Caco-2 (cell line): ENCODE data around the gene PRPSAP1. TPM values are rescaled to one million over a fixed set of nuclear protein-coding genes. Genes with fewer than 3 reads are reported as not detected.

Experiments used
- BruUV-seq: library from RNA; stranded (reverse); fragments of 400-500 nt; replicated peaks from 2 replicates; lab custom pipeline; 2021; lab: Mats Ljungman, UMichigan
- CTCF ChIA-PET: fragments of 300-600 bp; sonication (Branson Sonifier 250); formaldehyde crosslinking; loops from one replicate; lab custom pipeline; 2022; ENCODE audit warnings: antibody characterized with exemption; lab: Charles Lee
- POLR2A ChIA-PET: fragments of 300-600 bp; sonication (Branson Sonifier 250); formaldehyde crosslinking; loops from one replicate; lab custom pipeline; 2022; ENCODE audit warnings: antibody characterized with exemption; lab: Charles Lee
- DNase-seq, 2 experiments: peaks; one replicate each; pipeline versions ENCODE4 v3.0.0 to v3.0.0-alpha.2; 2020 to 2022
- H3K27me3 ChIP-seq: replicated peaks from 2 replicates; pipeline ENCODE4 v1.6.0; 2011; ENCODE audit warnings: low read length; ENCODE audit not compliant: control insufficient read depth, insufficient read depth
- H3K36me3 ChIP-seq: 2 replicates; pipeline ENCODE4 v1.5.1; 2011; ENCODE audit warnings: low read length; ENCODE audit not compliant: control insufficient read depth, insufficient read depth
- H3K4me1 ChIP-seq: fragments of 250-450 bp; sonication (Bioruptor Pico); 2 replicates; pipeline ENCODE4 v1.5.1; 2020; ENCODE audit warnings: mild to moderate bottlenecking
- H3K4me3 ChIP-seq: 2 replicates; pipeline ENCODE4 v1.5.1; 2011; ENCODE audit warnings: low read depth, mild to moderate bottlenecking, control low read depth, low read length
- H3K9me3 ChIP-seq: fragments of 250-450 bp; sonication (Bioruptor Pico); 2 replicates; pipeline ENCODE4 v1.5.1; 2020; ENCODE audit warnings: mild to moderate bottlenecking, moderate library complexity
- H3K27ac Mint-ChIP-seq: one replicate; pipeline ENCODE4 v1.8.0; 2022; ENCODE audit warnings: mixed read lengths; ENCODE audit not compliant: unreplicated experiment
- H3K27me3 Mint-ChIP-seq: one replicate; pipeline ENCODE4 v1.8.0; 2022; ENCODE audit warnings: mixed read lengths; ENCODE audit not compliant: insufficient read depth, unreplicated experiment
- H3K36me3 Mint-ChIP-seq: one replicate; pipeline ENCODE4 v1.8.0; 2022; ENCODE audit warnings: mild to moderate bottlenecking, mixed read lengths; ENCODE audit not compliant: insufficient read depth, unreplicated experiment
- H3K4me1 Mint-ChIP-seq: one replicate; pipeline ENCODE4 v1.8.0; 2022; ENCODE audit warnings: low read depth, mixed read lengths; ENCODE audit not compliant: unreplicated experiment
- H3K4me3 Mint-ChIP-seq: one replicate; pipeline ENCODE4 v1.8.0; 2022; ENCODE audit warnings: mild to moderate bottlenecking, moderate library complexity, mixed read lengths; ENCODE audit not compliant: unreplicated experiment
- H3K9me3 Mint-ChIP-seq: one replicate; pipeline ENCODE4 v1.8.0; 2022; ENCODE audit warnings: mixed read lengths; ENCODE audit not compliant: unreplicated experiment
- CTCF ChIP-seq, 2 experiments: fragments of 200-600 bp in 1 of 2; IDR thresholded peaks; 1 replicate in 1 of 2; 2 replicates in 1 of 2; pipeline versions ENCODE4 v1.5.1 to v1.8.0; 2011 to 2022; ENCODE audit warnings: antibody characterized with exemption in 1 of 2, control low read depth in 1 of 2, inconsistent platforms in 1 of 2, low read depth in 1 of 2, low read length in 1 of 2, mild to moderate bottlenecking in 1 of 2, moderate library complexity in 1 of 2; ENCODE audit not compliant: insufficient read depth in 1 of 2, severe bottlenecking in 1 of 2, unreplicated experiment in 1 of 2
- intact Hi-C: fragments of 100-400 bp; cut with micrococcal nuclease; formaldehyde crosslinking; loops from one replicate; pipeline ENCODE4 v1.10.0; 2022; ENCODE audit not compliant: unreplicated experiment
- total RNA-seq: library from RNA; stranded (reverse); gene quantifications from 2 replicates; pipeline ENCODE4 v1.2.3, GENCODE V29; 2022

The PRPSAP1 gene
- total RNA-seq, 1 experiment from 2014 or later, result 87.6 TPM

DNA sequence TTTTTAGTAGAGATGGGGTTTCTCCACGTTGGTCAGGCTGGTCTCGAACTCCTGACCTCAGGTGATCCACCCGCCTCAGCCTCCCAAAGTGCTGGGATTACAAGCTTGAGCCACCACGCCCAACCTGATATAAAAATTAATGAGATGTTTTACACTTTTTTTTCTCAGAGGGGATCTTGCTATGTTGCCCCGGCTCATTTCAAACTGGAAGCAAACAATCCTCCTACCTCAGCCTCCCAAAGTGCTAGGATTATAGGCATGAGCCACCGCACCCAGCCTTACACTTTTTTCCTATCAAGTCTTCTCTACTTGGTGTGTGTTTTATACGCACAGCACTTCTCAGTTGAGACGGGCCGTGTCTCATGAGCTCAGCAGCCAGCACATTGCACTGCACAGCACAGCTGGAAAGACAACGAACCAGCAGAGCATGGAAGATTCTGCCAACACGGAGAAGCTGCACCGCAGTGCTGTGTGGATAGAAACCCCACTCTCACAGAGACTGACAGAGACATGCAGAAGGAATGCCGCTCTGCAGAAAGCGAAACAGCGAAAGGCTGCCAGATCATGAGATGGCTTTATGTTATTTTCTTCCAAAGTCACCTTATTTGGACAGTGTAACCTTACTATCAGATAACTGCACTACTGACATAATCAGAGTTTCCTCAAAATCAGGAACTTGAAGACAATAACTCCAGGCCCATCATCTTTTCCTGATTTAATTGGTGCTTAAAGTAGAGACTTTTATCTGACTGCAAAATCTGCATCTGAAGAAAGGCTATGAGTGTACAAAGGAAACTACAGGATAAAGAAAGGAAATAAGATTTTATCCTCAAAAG lies 39.1 kb downstream of the PRPSAP1 start:
- no peaks in the 10 kb centered on the region for H3K27me3 ChIP-seq
- no peak for DNase-seq
- no peaks in the 10 kb centered on the region for H3K4me1 ChIP-seq
- no peaks in the 10 kb centered on the region for H3K9me3 ChIP-seq
- H3K36me3 ChIP-seq, result no peaks in the 10 kb centered on the region; the same call in 1 of the 2 replicates
- ChIA-PET CTCF (interaction anchor here (0.6 kb wide), 1 partner anchor 145 kb away, joined by 4 read pairs; no protein-coding TSS in a partner anchor), POLR2A (no interaction called here)
- Mint-ChIP-seq H3K27ac (no peak overlapping the region), H3K27me3 (no peaks in the 10 kb centered on the region), H3K36me3 (peaks cover 39% of the 10 kb centered on the region), H3K4me3 (no peak overlapping the region), H3K9me3 (no peaks in the 10 kb centered on the region), H3K4me1 (no peaks in the 10 kb centered on the region)
- intact Hi-C loops, result no loop called here
- H3K4me3 ChIP-seq, result no peak overlapping the region
- BruUV-seq, result no TSS peak
- TF ChIP-seq CTCF (IDR thresholded peaks at IDR 0.05; ENCODE audit: insufficient read depth in 1 of 2, low read depth in 1 of 2, low read length in 1 of 2, severe bottlenecking in 1 of 2, unreplicated experiment in 1 of 2), result no peak

DNA sequence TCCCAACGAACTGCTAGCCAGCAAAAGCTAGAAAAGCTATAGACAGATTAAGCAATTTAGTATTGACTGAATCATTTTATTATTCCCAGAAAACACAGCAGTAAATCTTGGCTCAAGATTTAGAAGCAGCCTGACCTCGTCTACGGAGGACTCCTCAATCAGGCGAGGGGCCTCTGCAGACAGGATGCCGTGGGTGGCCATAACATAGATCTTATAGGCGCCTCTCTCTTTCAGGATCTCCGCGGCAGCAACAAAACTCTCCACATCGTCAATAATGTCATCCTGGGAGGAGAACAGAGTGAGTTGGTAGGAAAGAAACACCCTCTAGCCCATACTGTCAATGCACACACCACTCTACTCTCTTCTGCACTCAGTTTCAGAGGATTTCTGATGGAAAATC lies 41.0 kb downstream of the PRPSAP1 start:
- Histone ChIP-seq H3K9me3 (no peaks in the 10 kb centered on the region), H3K4me1 (no peaks in the 10 kb centered on the region), H3K4me3 (no peak overlapping the region), H3K36me3 (no peaks in the 10 kb centered on the region; the same call in 1 of the 2 replicates), H3K27me3 (no peaks in the 10 kb centered on the region)
- Mint-ChIP-seq H3K4me1 (no peaks in the 10 kb centered on the region), H3K27me3 (no peaks in the 10 kb centered on the region), H3K27ac (no peak overlapping the region), H3K4me3 (no peak overlapping the region), H3K9me3 (no peaks in the 10 kb centered on the region), H3K36me3 (peaks cover 47% of the 10 kb centered on the region)
- BruUV-seq, result no TSS peak
- ChIA-PET CTCF (interaction anchor here (0.6 kb wide), 1 partner anchor 8 kb away, joined by 3 read pairs; no protein-coding TSS in a partner anchor), POLR2A (no interaction called here)
- intact Hi-C loops, result no loop called here
- no peak for TF ChIP-seq CTCF (IDR thresholded peaks at IDR 0.05; ENCODE audit: insufficient read depth in 1 of 2, low read depth in 1 of 2, low read length in 1 of 2, severe bottlenecking in 1 of 2, unreplicated experiment in 1 of 2)
- no peak for DNase-seq

GRCh38 chr17:76309461-76309860 lies 44.3 kb downstream of the PRPSAP1 start:
- intact Hi-C loops, result no loop called here
- no peak for TF ChIP-seq CTCF (IDR thresholded peaks at IDR 0.05; ENCODE audit: insufficient read depth in 1 of 2, low read depth in 1 of 2, low read length in 1 of 2, severe bottlenecking in 1 of 2, unreplicated experiment in 1 of 2)
- peaks cover 39% of the 10 kb centered on the region for H3K36me3 Mint-ChIP-seq
- H3K27me3 Mint-ChIP-seq, result no peaks in the 10 kb centered on the region
- BruUV-seq, result no TSS peak
- H3K4me3 ChIP-seq, result no peak overlapping the region
- no peaks in the 10 kb centered on the region for H3K27me3 ChIP-seq
- ChIA-PET POLR2A (no interaction called here), CTCF (no interaction called here)
- no peaks in the 10 kb centered on the region; the same call in 1 of the 2 replicates for H3K36me3 ChIP-seq
- DNase-seq, result no peak
- H3K9me3 Mint-ChIP-seq, result no peaks in the 10 kb centered on the region
- no peaks in the 10 kb centered on the region for H3K4me1 ChIP-seq
- H3K9me3 ChIP-seq, result no peaks in the 10 kb centered on the region
- no peak overlapping the region for H3K27ac Mint-ChIP-seq
- H3K4me3 Mint-ChIP-seq, result no peak overlapping the region
- H3K4me1 Mint-ChIP-seq, result no peaks in the 10 kb centered on the region
